GM19238 (cell line): ENCODE measurements around the gene SON.
"Not testable (repeated sequence)": the region's sequence is repeated elsewhere in the genome, so short reads cannot be mapped to it uniquely, and the experiment has no call there.

Source experiments
- DNase-seq: peaks from one replicate; pipeline ENCODE4 v3.0.0; 2011; ENCODE audit warnings: low spot score; ENCODE audit not compliant: insufficient read length

Gene SON

GRCh38 chr21:33542640-33543504 is at the start of gene SON:
Gene SON (plus strand): TSS chr21:33543038. CDS start chr21:33543093, 55 bp downstream.
- DNase-seq: peak; percentile 85

GRCh38 chr21:33493756-33494155 is 49.1 kb upstream of the SON start:
- DNase-seq: no peak

- no peak for DNase-seq
Observed at GRCh38 chr21:33495743-33496142, 47.1 kb upstream of the SON start.

- no peak for DNase-seq
Observed at GRCh38 chr21:33496345-33496744, 46.5 kb upstream of the SON start.

GRCh38 chr21:33505833-33506232 is 37.0 kb upstream of the SON start:
- DNase-seq: no peak

GRCh38 chr21:33507003-33507402 is 35.8 kb upstream of the SON start:
- not testable (repeated sequence) for DNase-seq

- DNase-seq: no peak
Observed at GRCh38 chr21:33510826-33511225, 32.0 kb upstream of the SON start.

- DNase-seq: no peak
Observed at GRCh38 chr21:33511639-33512038, 31.2 kb upstream of the SON start.

- DNase-seq: no peak
Observed at GRCh38 chr21:33512481-33512880, 30.4 kb upstream of the SON start.

GRCh38 chr21:33514229-33514628 is 28.6 kb upstream of the SON start:
- no peak for DNase-seq

GRCh38 chr21:33518899-33519298 is 23.9 kb upstream of the SON start:
- no peak for DNase-seq

- no peak for DNase-seq
Observed at GRCh38 chr21:33522297-33522952, 20.4 kb upstream of the SON start.

GRCh38 chr21:33522953-33523349 is 19.9 kb upstream of the SON start:
- DNase-seq: no peak

- no peak for DNase-seq
Observed at GRCh38 chr21:33531007-33531406, 11.8 kb upstream of the SON start.

GRCh38 chr21:33537212-33537611 is 5.6 kb upstream of the SON start:
- no peak for DNase-seq

GRCh38 chr21:33539616-33540015 is 3.2 kb upstream of the SON start:
- no peak for DNase-seq

- no peak for DNase-seq
Observed at GRCh38 chr21:33540711-33541104, 2.1 kb upstream of the SON start.

- DNase-seq: no peak
Observed at GRCh38 chr21:33541105-33541711, 1.6 kb upstream of the SON start.

GRCh38 chr21:33541756-33542639 is 840 bp upstream of the SON start, which contains the start of gene GART:
Gene GART (minus strand): TSS chr21:33542117. CDS start chr21:33539315, 2,802 bp downstream.
- DNase-seq: peak; percentile 59

- DNase-seq: no peak
Observed at GRCh38 chr21:33543505-33544129, 779 bp downstream of the SON start.
